ENCODE data around the gene IGFLR1. TPM values are rescaled to one million over a fixed set of nuclear protein-coding genes. Genes with fewer than 3 reads are reported as not detected.

The IGFLR1 gene, protein sequence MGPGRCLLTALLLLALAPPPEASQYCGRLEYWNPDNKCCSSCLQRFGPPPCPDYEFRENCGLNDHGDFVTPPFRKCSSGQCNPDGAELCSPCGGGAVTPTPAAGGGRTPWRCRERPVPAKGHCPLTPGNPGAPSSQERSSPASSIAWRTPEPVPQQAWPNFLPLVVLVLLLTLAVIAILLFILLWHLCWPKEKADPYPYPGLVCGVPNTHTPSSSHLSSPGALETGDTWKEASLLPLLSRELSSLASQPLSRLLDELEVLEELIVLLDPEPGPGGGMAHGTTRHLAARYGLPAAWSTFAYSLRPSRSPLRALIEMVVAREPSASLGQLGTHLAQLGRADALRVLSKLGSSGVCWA
- 8.4 and 12.2 TPM in 2 replicates for total RNA-seq (2021; fragmentation: NEBNext Ultra II Directional; extraction: Animal tissue kit (Norgen Biotek cat#: 25700))
- polyA plus RNA-seq (2011; rRNA removed): 28.9 and 40.3 TPM in 2 replicates
- 18.4 TPM for polyA plus RNA-seq (2011; cell fraction: cytosol; rRNA removed)
- polyA plus RNA-seq (2011; cell fraction: nucleus; rRNA removed): 21.5 TPM
- 8.9 to 15.1 TPM (median 14.9 TPM) in 4 replicates for polyA plus RNA-seq (2012, experiment 1 of 2)
- polyA plus RNA-seq (2012, experiment 2 of 2): 22.9 TPM
- polyA plus RNA-seq (2013, experiment 1 of 2): 8.9 TPM
- polyA plus RNA-seq (2013, experiment 2 of 2): 9.4 TPM
- 3.0 and 5.6 TPM in 2 replicates for polyA minus RNA-seq (2011; rRNA and poly(A)+ RNA removed)
- 9.5 TPM for polyA minus RNA-seq (2011; cell fraction: cytosol; rRNA and poly(A)+ RNA removed)
- polyA minus RNA-seq (2011; cell fraction: nucleus; rRNA and poly(A)+ RNA removed): 8.9 TPM
- long read RNA-seq, experiment 1, transcript IGFLR1-208 (3 exons, 329 nt): major isoform, 5 of 11 reads
- long read RNA-seq, experiment 1, partial matches to known transcripts: 0 of 11 reads
- long read RNA-seq, experiment 1, other reads (novel, unspliced or antisense): 6 of 11 reads
- long read RNA-seq, experiment 2, partial matches to known transcripts: 1 of 3 reads
- long read RNA-seq, experiment 2, other reads (novel, unspliced or antisense): 2 of 3 reads

- Histone ChIP-seq H3K79me2 (ENCODE audit: control insufficient read depth in 1 of 2, insufficient read depth in 2 of 2, low read length in 2 of 2) (peaks cover 0 to 7% of the 10 kb centered on the region in 2 experiments; a peak in 1 of 4 replicates), H2BK12ac (ENCODE audit: low read depth, low read length) (peak within 1 kb of the TSS; percentile 60; the same call in 1 of the 2 replicates), H3K4me3 (ENCODE audit: extremely low read depth in 1 of 4, insufficient read depth in 2 of 4, low read depth in 3 of 4, low read length in 4 of 4) (peak within 1 kb of the TSS; percentile 10 to 86 (median 54); a peak in 5 of 8 replicates), H4K8ac (ENCODE audit: extremely low read depth, insufficient read depth, low read length) (0 out of 2 replicates have a peak within 1 kb of the TSS, but pooled peaks have one; percentile 39), H3K9ac (replicated peaks in 1 of 4; ENCODE audit: extremely low read depth in 1 of 4, low read depth in 3 of 4, low read length in 3 of 4) (peak within 1 kb of the TSS in 2 of 4 experiments; percentile 1; a peak in 2 of 7 replicates), H3K4me2 (ENCODE audit: insufficient read depth in 1 of 2, low read depth in 2 of 2, low read length in 2 of 2) (peak within 1 kb of the TSS; percentile 70 to 78), H3K36me3 (ENCODE audit: control insufficient read depth in 2 of 4, insufficient read depth in 4 of 4, low read length in 3 of 4) (peaks cover 6 to 15% (median 9%) of the 10 kb centered on the region in 4 experiments; a peak in 5 of 8 replicates), H2BK5ac (ENCODE audit: low read depth, low read length) (no peak within 1 kb of the TSS), H3K27ac (ENCODE audit: low read depth, low read length) (no peak within 1 kb of the TSS), H3K4me1 (replicated peaks in 1 of 4; ENCODE audit: control insufficient read depth in 3 of 4, insufficient read depth in 4 of 4, low read length in 3 of 4) (peaks cover 0 to 6% (median 3%) of the 10 kb centered on the region in 4 experiments; a peak in 3 of 7 replicates), H3K23me2 (ENCODE audit: low read depth, low read length) (peaks cover 17% of the 10 kb centered on the region; the same call in 1 of the 2 replicates), H4K20me1 (replicated peaks in 1 of 2; ENCODE audit: control insufficient read depth in 1 of 2, insufficient read depth in 2 of 2, low read length in 2 of 2) (peaks cover 0 to 9% of the 10 kb centered on the region in 2 experiments), H2BK20ac (ENCODE audit: low read length) (no peak within 1 kb of the TSS), H3K18ac (ENCODE audit: extremely low read depth, low read length) (no peak within 1 kb of the TSS), H3K4ac (replicated peaks; ENCODE audit: insufficient read length, low read depth, low read length) (peak within 1 kb of the TSS; percentile 37), H3K9me3 (ENCODE audit: insufficient read depth in 2 of 2, low read depth in 1 of 2, low read length in 1 of 2) (no peaks in the 10 kb centered on the region), H4K5ac (ENCODE audit: insufficient read length, low read depth, low read length) (no peak within 1 kb of the TSS), H3K56ac (replicated peaks; ENCODE audit: insufficient read length, low read depth, low read length) (no peak within 1 kb of the TSS), H4K91ac (replicated peaks; ENCODE audit: insufficient read length, low read length) (peak within 1 kb of the TSS; percentile 79), H3K27me3 (replicated peaks in 1 of 4; ENCODE audit: control insufficient read depth in 3 of 4, extremely low read depth in 1 of 4, insufficient read depth in 3 of 4, low read length in 3 of 4) (no peaks in the 10 kb centered on the region), H2BK15ac (ENCODE audit: low read length) (peak within 1 kb of the TSS; percentile 72; the same call in 1 of the 2 replicates), H2AK5ac (ENCODE audit: low read depth, low read length) (peak within 1 kb of the TSS; percentile 39; the same call in 1 of the 2 replicates), H3K79me1 (ENCODE audit: low read depth, low read length) (no peaks in the 10 kb centered on the region; the same call in none of the 2 replicates), H2BK120ac (replicated peaks; ENCODE audit: low read depth, low read length) (no peak within 1 kb of the TSS), H2AFZ (ENCODE audit: low read length) (no peak within 1 kb of the TSS), H3K23ac (ENCODE audit: insufficient read length) (no peak within 1 kb of the TSS), H3K14ac (ENCODE audit: insufficient read length) (no peak within 1 kb of the TSS)
- CTCF ChIA-PET (ENCODE audit: partially characterized antibody): interaction anchor here (0.6 to 8.9 kb wide), 5 partner anchors 10 to 76 kb away, joined by 3 to 80 read pairs (median 4); no protein-coding TSS in a partner anchor
- FAIRE-seq: no peak
- 91% methylated on average over 9 of the region's 9 CpGs; no CpG with 5 or more reads in 1 of the 2 experiments for WGBS, 2 experiments (ENCODE audit: extremely low coverage in 1 of 2, insufficient coverage in 1 of 2, insufficient read length in 1 of 2, insufficient replicate concordance in 2 of 2, low coverage in 1 of 2, low lambda C conversion rate in 2 of 2, missing lambda C conversion rate in 1 of 2)
- POLR2A ChIA-PET (ENCODE audit: partially characterized antibody): interaction anchor here (0.7 to 1.1 kb wide), 2 partner anchors 24 to 51 kb away, joined by 3 to 5 read pairs; no protein-coding TSS in a partner anchor
- DNase-seq (ENCODE audit: low read depth in 1 of 2, low spot score in 2 of 2): no peak
- TF ChIP-seq POLR2A (IDR thresholded peaks at IDR 0.05; ENCODE audit: control extremely low read depth in 1 of 2, low read depth in 2 of 2, low read length in 2 of 2) (no peak), FOSL1 (IDR thresholded peaks at IDR 0.05; ENCODE audit: insufficient read depth, low read depth, low read length) (no peak), RFX5 (IDR thresholded peaks at IDR 0.05; ENCODE audit: borderline replicate concordance, low read depth, low read length) (no peak)
- TF ChIP-seq, protein P1, sequence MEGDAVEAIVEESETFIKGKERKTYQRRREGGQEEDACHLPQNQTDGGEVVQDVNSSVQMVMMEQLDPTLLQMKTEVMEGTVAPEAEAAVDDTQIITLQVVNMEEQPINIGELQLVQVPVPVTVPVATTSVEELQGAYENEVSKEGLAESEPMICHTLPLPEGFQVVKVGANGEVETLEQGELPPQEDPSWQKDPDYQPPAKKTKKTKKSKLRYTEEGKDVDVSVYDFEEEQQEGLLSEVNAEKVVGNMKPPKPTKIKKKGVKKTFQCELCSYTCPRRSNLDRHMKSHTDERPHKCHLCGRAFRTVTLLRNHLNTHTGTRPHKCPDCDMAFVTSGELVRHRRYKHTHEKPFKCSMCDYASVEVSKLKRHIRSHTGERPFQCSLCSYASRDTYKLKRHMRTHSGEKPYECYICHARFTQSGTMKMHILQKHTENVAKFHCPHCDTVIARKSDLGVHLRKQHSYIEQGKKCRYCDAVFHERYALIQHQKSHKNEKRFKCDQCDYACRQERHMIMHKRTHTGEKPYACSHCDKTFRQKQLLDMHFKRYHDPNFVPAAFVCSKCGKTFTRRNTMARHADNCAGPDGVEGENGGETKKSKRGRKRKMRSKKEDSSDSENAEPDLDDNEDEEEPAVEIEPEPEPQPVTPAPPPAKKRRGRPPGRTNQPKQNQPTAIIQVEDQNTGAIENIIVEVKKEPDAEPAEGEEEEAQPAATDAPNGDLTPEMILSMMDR (IDR thresholded peaks at IDR 0.05; ENCODE audit: control extremely low read depth in 1 of 3, insufficient read depth in 1 of 3, low read depth in 1 of 3, low read length in 3 of 3): no peak
Observed at GRCh38 chr19:35742121-35742724, at the start of gene IGFLR1. Gene IGFLR1 (minus strand): TSS chr19:35742452. CDS start chr19:35741180, 1,272 bp downstream.

Data from H1 (cell line).